ENCODE data around the gene APOBEC4. TPM values are rescaled to one million over a fixed set of nuclear protein-coding genes. Genes with fewer than 3 reads are reported as not detected.

The APOBEC4 gene
- total RNA-seq, 6 donors from 2014 or later, result 0.20 to 5.6 (median 1.9) TPM

- DNase-seq, result no peak
- 73 to 87% methylated on average over 3 of the region's 3 CpGs for WGBS, 2 donors
- no peak overlapping the region for H3K27ac ChIP-seq
- no peak for TF ChIP-seq EP300 (IDR thresholded peaks at IDR 0.05)
- TF ChIP-seq POLR2A (IDR thresholded peaks at IDR 0.05), result no peak
- TF ChIP-seq, protein P1, sequence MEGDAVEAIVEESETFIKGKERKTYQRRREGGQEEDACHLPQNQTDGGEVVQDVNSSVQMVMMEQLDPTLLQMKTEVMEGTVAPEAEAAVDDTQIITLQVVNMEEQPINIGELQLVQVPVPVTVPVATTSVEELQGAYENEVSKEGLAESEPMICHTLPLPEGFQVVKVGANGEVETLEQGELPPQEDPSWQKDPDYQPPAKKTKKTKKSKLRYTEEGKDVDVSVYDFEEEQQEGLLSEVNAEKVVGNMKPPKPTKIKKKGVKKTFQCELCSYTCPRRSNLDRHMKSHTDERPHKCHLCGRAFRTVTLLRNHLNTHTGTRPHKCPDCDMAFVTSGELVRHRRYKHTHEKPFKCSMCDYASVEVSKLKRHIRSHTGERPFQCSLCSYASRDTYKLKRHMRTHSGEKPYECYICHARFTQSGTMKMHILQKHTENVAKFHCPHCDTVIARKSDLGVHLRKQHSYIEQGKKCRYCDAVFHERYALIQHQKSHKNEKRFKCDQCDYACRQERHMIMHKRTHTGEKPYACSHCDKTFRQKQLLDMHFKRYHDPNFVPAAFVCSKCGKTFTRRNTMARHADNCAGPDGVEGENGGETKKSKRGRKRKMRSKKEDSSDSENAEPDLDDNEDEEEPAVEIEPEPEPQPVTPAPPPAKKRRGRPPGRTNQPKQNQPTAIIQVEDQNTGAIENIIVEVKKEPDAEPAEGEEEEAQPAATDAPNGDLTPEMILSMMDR (IDR thresholded peaks at IDR 0.05), result no peak
- no peaks in the 10 kb centered on the region for H3K36me3 ChIP-seq
- ATAC-seq (ENCODE audit: low FRiP score in 2 of 2), result no peak
- H3K9me3 ChIP-seq, result no peaks in the 10 kb centered on the region
- H3K4me1 ChIP-seq, result peaks cover 0 to 5% (median 2%) of the 10 kb centered on the region in 4 donors
- H3K4me3 ChIP-seq, result no peak overlapping the region
- no peaks in the 10 kb centered on the region for H3K27me3 ChIP-seq
Observed at GRCh38 chr1:183697814-183698590, 44.9 kb upstream of the APOBEC4 start.

GRCh38 chr1:183696981-183697380, 43.9 kb upstream of the APOBEC4 start:
- H3K4me1 ChIP-seq, result peaks cover 0 to 5% (median 2%) of the 10 kb centered on the region in 4 donors
- ATAC-seq (ENCODE audit: low FRiP score in 2 of 2) (no peak), DNase-seq (no peak)
- no peaks in the 10 kb centered on the region for H3K27me3 ChIP-seq
- H3K9me3 ChIP-seq, result no peaks in the 10 kb centered on the region
- TF ChIP-seq, protein P1 (IDR thresholded peaks at IDR 0.05), result no peak
- TF ChIP-seq POLR2AphosphoS5 (IDR thresholded peaks at IDR 0.05), result no peak
- no peaks in the 10 kb centered on the region for H3K36me3 ChIP-seq
- H3K4me3 ChIP-seq, result no peak overlapping the region
- H3K27ac ChIP-seq, result no peak overlapping the region
- WGBS, 2 donors, result 76 to 88% methylated on average over 3 of the region's 3 CpGs

- Histone ChIP-seq H3K27me3 (no peaks in the 10 kb centered on the region), H3K27ac (no peak overlapping the region), H3K4me3 (no peak overlapping the region), H3K9me3 (no peaks in the 10 kb centered on the region), H3K36me3 (no peaks in the 10 kb centered on the region), H3K4me1 (peaks cover 0 to 5% (median 2%) of the 10 kb centered on the region in 4 donors)
- ATAC-seq (ENCODE audit: low FRiP score in 2 of 2) (peak in 1 of 2 donors; percentile 31), DNase-seq (no peak)
- TF ChIP-seq POLR2A (IDR thresholded peaks at IDR 0.05) (no peak), POLR2AphosphoS5 (IDR thresholded peaks at IDR 0.05) (no peak), EP300 (IDR thresholded peaks at IDR 0.05) (no peak)
- TF ChIP-seq, protein P1 (IDR thresholded peaks at IDR 0.05), result no peak
Observed at GRCh38 chr1:183694755-183695154, 41.6 kb upstream of the APOBEC4 start.

DNA sequence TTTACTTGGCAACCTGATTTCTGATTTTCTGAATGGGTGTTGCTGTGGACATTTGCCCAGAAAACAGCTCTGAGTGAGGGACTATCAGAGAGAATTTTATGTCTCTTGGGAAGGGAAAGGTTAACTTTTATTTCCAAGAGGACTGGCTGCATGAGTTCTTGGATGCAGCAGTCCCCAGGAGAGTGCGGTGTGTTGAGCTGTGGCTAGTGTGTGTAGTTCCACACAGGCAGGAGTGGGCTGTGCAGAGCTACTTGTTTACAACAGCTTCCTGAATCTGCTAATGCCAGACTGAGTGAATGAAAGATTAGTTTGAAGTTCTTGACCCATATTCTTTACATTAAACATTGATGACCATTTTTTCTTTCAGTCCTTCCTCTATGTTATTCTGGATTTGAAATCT, 41.0 kb upstream of the APOBEC4 start:
- H3K9me3 ChIP-seq, result no peaks in the 10 kb centered on the region
- WGBS, 2 donors, result 0 to 59% methylated on average over 1 of the region's 1 CpG
- TF ChIP-seq EP300 (IDR thresholded peaks at IDR 0.05) (no peak), POLR2A (IDR thresholded peaks at IDR 0.05) (no peak), POLR2AphosphoS5 (IDR thresholded peaks at IDR 0.05) (no peak)
- TF ChIP-seq, protein P1 (IDR thresholded peaks at IDR 0.05), result no peak
- H3K36me3 ChIP-seq, result no peaks in the 10 kb centered on the region
- ATAC-seq (ENCODE audit: low FRiP score in 2 of 2), result peak in 1 of 2 donors; percentile 43
- peaks cover 0 to 5% (median 2%) of the 10 kb centered on the region in 4 donors for H3K4me1 ChIP-seq
- H3K27me3 ChIP-seq, result no peaks in the 10 kb centered on the region
- no peak overlapping the region for H3K4me3 ChIP-seq
- DNase-seq, result no peak
- H3K27ac ChIP-seq, result no peak overlapping the region

DNA sequence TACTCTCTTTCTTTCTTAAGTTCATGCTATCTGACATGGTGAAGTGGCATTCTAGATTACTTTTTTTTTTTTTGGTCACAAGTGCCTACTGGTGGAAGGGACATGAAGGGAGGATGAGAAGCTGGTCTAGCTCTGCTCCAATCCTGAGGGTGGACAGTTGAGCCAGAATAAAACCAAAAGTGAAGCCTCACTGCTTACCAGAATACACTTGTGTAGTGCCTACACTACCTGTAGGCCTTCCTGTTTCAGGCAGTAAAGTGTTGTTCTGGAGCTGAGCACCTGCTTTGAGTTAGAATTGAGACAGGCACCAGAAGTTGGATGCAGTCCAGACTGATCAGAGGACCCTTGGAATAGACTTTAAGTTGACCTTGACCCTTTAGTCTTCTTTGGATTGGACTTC, 40.4 kb upstream of the APOBEC4 start:
- Histone ChIP-seq H3K36me3 (no peaks in the 10 kb centered on the region), H3K27ac (no peak overlapping the region), H3K9me3 (no peaks in the 10 kb centered on the region), H3K4me3 (no peak overlapping the region), H3K27me3 (no peaks in the 10 kb centered on the region), H3K4me1 (peaks cover 0 to 5% (median 2%) of the 10 kb centered on the region in 4 donors)
- ATAC-seq (ENCODE audit: low FRiP score in 2 of 2) (no peak), DNase-seq (no peak)
- TF ChIP-seq POLR2AphosphoS5 (IDR thresholded peaks at IDR 0.05), result no peak
- TF ChIP-seq POLR2A (IDR thresholded peaks at IDR 0.05), result no peak
- TF ChIP-seq, protein P1 (IDR thresholded peaks at IDR 0.05), result no peak
- no peak for TF ChIP-seq EP300 (IDR thresholded peaks at IDR 0.05)
